SK-N-SH treated with all-trans-retinoic acid at 6 μM for 48 hours (cell line): ENCODE measurements around the gene PARL.
"Not testable (repeated sequence)": the region's sequence is repeated elsewhere in the genome, so short reads cannot be mapped to it uniquely, and the experiment has no call there.

Source experiments
- ATAC-seq: fragments of 200-7000 bp; cut with Tn5 transposase; 3 replicates; pipeline ENCODE4 v1.9.1; 2020; ENCODE audit warnings: mild to moderate bottlenecking, moderate library complexity
- ARNTL ChIP-seq: fragments of 450-650 bp; formaldehyde crosslinking; IDR thresholded peaks from 2 replicates; pipeline ENCODE4 v1.5.0; 2020; ENCODE audit warnings: low read depth, mild to moderate bottlenecking, moderate library complexity, borderline replicate concordance
- BACH2 ChIP-seq: fragments of 250-450 bp; sonication (Bioruptor Pico); IDR thresholded peaks from 2 replicates; pipeline ENCODE4 v1.9.0; 2021; ENCODE audit warnings: mild to moderate bottlenecking, borderline replicate concordance
- CSDC2 ChIP-seq: fragments of 250-450 bp; sonication (Bioruptor Pico); IDR thresholded peaks from 2 replicates; pipeline ENCODE4 v1.5.0; 2020; ENCODE audit warnings: mild to moderate bottlenecking, moderate library complexity
- ESRRG ChIP-seq: fragments of 250-450 bp; sonication (Bioruptor Pico); IDR thresholded peaks from 2 replicates; pipeline ENCODE4 v1.6.1; 2021; ENCODE audit warnings: mild to moderate bottlenecking
- ISL1 ChIP-seq: fragments of 250-450 bp; sonication (Bioruptor Pico); IDR thresholded peaks from 2 replicates; pipeline ENCODE4 v2.1.2; 2022; ENCODE audit warnings: mild to moderate bottlenecking, moderate library complexity
- OSR1 ChIP-seq: fragments of 250-450 bp; sonication (Bioruptor Pico); IDR thresholded peaks from 2 replicates; pipeline ENCODE4 v1.8.0; 2022; ENCODE audit warnings: moderate library complexity, mild to moderate bottlenecking, inconsistent platforms
- RARB ChIP-seq: fragments of 250-450 bp; sonication (Bioruptor Pico); IDR thresholded peaks from 2 replicates; pipeline ENCODE4 v1.8.0; 2021; ENCODE audit warnings: mild to moderate bottlenecking, moderate library complexity
- SNAI2 ChIP-seq: fragments of 250-450 bp; sonication (Bioruptor Pico); IDR thresholded peaks from 2 replicates; pipeline ENCODE4 v1.5.0; 2020; ENCODE audit warnings: mild to moderate bottlenecking, moderate library complexity
- TCF4 ChIP-seq: fragments of 250-450 bp; sonication (Bioruptor Pico); IDR thresholded peaks from 2 replicates; pipeline ENCODE4 v1.8.0; 2021; ENCODE audit warnings: mild to moderate bottlenecking, moderate library complexity, borderline replicate concordance
- TOX ChIP-seq: fragments of 250-450 bp; sonication (Bioruptor Pico); IDR thresholded peaks from 2 replicates; pipeline ENCODE4 v1.8.0; 2021; ENCODE audit warnings: mild to moderate bottlenecking, moderate library complexity, borderline replicate concordance
- ZC3H10 ChIP-seq: fragments of 250-450 bp; sonication (Bioruptor Pico); IDR thresholded peaks from 2 replicates; pipeline ENCODE4 v1.5.1; 2021; ENCODE audit warnings: mild to moderate bottlenecking, moderate library complexity
- ZFP3 ChIP-seq: fragments of 250-450 bp; sonication (Bioruptor Pico); IDR thresholded peaks from 2 replicates; pipeline ENCODE4 v1.5.0; 2020; ENCODE audit warnings: mild to moderate bottlenecking, moderate library complexity
- ZNF565 ChIP-seq: fragments of 450-650 bp; formaldehyde crosslinking; conservative IDR thresholded peaks from 2 replicates; pipeline ENCODE4 v1.5.0; 2020; ENCODE audit warnings: low read depth, mild to moderate bottlenecking, moderate library complexity
- ZNF70 ChIP-seq: fragments of 450-650 bp; formaldehyde crosslinking; IDR thresholded peaks from 2 replicates; pipeline ENCODE4 v1.5.0; 2020; ENCODE audit warnings: mild to moderate bottlenecking, moderate library complexity
- ZNF8 ChIP-seq: fragments of 450-650 bp; formaldehyde crosslinking; IDR thresholded peaks from 2 replicates; pipeline ENCODE4 v1.5.0; 2020; ENCODE audit warnings: mild to moderate bottlenecking, moderate library complexity
- TF ChIP-seq, protein P1 (sequence below): fragments of 250-450 bp; sonication (Bioruptor Pico); IDR thresholded peaks from 2 replicates; pipeline ENCODE4 v1.5.0; 2020; ENCODE audit warnings: mild to moderate bottlenecking, moderate library complexity
- TF ChIP-seq, protein P2 (sequence below): fragments of 250-450 bp; sonication (Bioruptor Pico); IDR thresholded peaks from 2 replicates; pipeline ENCODE4 v1.5.1; 2020; ENCODE audit warnings: low read depth, mild to moderate bottlenecking, moderate library complexity
- TF ChIP-seq, protein P3 (sequence below): fragments of 250-450 bp; sonication (Bioruptor Pico); IDR thresholded peaks from 2 replicates; pipeline ENCODE4 v1.8.0; 2021; ENCODE audit warnings: low read depth, mild to moderate bottlenecking, moderate library complexity, borderline replicate concordance
- TF ChIP-seq, protein P4 (sequence below): fragments of 250-450 bp; sonication (Bioruptor Pico); IDR thresholded peaks from 2 replicates; pipeline ENCODE4 v1.5.1; 2021; ENCODE audit warnings: mild to moderate bottlenecking, moderate library complexity

Gene PARL

DNA sequence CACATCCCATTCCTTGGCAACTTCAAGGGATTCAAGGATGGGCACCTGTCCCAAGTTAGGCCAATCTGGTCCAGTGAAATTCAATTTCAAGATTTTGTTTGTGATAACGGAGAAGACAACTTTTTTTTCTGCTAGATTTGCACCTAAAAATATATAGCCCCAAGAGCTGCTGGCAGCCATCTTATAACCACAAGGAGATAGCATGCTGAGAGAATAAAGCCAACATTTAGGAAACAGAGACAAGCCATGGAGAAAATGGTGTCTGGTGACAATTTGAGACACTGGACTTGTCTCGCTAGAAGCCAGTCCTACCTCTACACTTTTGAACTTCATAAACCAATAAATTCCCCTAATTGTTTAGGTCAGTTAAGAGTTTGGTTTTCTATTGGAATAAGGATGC lies 5.4 kb downstream of the PARL start (continued):
- TF ChIP-seq, protein P1, sequence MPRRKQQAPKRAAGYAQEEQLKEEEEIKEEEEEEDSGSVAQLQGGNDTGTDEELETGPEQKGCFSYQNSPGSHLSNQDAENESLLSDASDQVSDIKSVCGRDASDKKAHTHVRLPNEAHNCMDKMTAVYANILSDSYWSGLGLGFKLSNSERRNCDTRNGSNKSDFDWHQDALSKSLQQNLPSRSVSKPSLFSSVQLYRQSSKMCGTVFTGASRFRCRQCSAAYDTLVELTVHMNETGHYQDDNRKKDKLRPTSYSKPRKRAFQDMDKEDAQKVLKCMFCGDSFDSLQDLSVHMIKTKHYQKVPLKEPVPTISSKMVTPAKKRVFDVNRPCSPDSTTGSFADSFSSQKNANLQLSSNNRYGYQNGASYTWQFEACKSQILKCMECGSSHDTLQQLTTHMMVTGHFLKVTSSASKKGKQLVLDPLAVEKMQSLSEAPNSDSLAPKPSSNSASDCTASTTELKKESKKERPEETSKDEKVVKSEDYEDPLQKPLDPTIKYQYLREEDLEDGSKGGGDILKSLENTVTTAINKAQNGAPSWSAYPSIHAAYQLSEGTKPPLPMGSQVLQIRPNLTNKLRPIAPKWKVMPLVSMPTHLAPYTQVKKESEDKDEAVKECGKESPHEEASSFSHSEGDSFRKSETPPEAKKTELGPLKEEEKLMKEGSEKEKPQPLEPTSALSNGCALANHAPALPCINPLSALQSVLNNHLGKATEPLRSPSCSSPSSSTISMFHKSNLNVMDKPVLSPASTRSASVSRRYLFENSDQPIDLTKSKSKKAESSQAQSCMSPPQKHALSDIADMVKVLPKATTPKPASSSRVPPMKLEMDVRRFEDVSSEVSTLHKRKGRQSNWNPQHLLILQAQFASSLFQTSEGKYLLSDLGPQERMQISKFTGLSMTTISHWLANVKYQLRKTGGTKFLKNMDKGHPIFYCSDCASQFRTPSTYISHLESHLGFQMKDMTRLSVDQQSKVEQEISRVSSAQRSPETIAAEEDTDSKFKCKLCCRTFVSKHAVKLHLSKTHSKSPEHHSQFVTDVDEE (CRISPR knock-in tag) = no peak
- TF ChIP-seq BACH2 (CRISPR knock-in tag) (no peak), ZNF8 (CRISPR knock-in tag) (no peak), TOX (CRISPR knock-in tag) (no peak)

DNA sequence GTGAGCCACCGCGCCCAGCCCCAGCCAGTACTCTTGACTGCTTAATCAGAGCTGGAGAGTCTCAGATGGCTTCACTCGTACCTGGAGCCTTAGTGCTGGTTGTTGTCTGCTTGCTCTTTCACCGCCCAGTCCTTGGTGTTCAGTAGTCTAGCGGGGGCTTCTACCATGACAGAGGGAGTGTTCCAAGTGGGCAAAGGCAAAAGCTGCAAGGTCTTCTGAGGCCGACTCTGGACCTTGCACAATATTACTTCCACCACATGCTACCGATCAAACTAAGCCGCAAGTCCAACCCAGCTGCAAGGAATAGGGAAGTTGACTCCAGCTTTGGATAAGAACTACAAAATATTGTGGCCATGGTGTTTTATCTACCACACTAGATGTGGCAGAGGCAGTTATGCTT lies 6.6 kb downstream of the PARL start:
- TF ChIP-seq, protein P2, sequence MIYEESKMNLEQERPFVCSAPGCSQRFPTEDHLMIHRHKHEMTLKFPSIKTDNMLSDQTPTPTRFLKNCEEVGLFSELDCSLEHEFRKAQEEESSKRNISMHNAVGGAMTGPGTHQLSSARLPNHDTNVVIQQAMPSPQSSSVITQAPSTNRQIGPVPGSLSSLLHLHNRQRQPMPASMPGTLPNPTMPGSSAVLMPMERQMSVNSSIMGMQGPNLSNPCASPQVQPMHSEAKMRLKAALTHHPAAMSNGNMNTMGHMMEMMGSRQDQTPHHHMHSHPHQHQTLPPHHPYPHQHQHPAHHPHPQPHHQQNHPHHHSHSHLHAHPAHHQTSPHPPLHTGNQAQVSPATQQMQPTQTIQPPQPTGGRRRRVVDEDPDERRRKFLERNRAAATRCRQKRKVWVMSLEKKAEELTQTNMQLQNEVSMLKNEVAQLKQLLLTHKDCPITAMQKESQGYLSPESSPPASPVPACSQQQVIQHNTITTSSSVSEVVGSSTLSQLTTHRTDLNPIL = no peak
- TF ChIP-seq TCF4 (CRISPR knock-in tag) (no peak), ARNTL (CRISPR knock-in tag) (no peak), OSR1 (CRISPR knock-in tag) (no peak), ZNF70 (no peak), ZFP3 (CRISPR knock-in tag) (no peak), TOX (CRISPR knock-in tag) (no peak)
- TF ChIP-seq, protein P3, sequence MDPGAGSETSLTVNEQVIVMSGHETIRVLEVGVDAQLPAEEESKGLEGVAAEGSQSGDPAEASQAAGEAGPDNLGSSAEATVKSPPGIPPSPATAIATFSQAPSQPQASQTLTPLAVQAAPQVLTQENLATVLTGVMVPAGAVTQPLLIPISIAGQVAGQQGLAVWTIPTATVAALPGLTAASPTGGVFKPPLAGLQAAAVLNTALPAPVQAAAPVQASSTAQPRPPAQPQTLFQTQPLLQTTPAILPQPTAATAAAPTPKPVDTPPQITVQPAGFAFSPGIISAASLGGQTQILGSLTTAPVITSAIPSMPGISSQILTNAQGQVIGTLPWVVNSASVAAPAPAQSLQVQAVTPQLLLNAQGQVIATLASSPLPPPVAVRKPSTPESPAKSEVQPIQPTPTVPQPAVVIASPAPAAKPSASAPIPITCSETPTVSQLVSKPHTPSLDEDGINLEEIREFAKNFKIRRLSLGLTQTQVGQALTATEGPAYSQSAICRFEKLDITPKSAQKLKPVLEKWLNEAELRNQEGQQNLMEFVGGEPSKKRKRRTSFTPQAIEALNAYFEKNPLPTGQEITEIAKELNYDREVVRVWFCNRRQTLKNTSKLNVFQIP (CRISPR knock-in tag) = no peak
- TF ChIP-seq, protein P4, sequence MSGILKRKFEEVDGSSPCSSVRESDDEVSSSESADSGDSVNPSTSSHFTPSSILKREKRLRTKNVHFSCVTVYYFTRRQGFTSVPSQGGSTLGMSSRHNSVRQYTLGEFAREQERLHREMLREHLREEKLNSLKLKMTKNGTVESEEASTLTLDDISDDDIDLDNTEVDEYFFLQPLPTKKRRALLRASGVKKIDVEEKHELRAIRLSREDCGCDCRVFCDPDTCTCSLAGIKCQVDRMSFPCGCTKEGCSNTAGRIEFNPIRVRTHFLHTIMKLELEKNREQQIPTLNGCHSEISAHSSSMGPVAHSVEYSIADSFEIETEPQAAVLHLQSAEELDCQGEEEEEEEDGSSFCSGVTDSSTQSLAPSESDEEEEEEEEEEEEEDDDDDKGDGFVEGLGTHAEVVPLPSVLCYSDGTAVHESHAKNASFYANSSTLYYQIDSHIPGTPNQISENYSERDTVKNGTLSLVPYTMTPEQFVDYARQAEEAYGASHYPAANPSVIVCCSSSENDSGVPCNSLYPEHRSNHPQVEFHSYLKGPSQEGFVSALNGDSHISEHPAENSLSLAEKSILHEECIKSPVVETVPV (CRISPR knock-in tag) = no peak
- no peak for ATAC-seq

DNA sequence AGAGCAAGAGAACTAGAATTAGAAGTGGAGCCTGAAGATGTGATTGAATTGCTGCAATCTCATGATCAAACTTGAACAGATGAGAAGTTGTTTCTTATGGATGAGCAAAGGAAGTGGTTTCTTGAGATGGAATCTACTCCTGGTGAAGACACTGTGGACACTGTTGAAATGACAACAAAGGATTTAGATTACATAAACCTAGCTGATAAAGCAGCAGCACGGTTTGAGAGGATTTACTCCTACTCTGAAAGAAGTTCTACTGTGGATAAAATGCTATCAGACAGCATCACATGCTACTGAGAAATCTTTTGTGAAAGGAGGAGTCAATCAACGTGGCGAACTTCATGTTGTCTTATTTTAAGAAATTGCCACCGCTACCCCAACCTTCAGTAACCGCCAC lies 7.5 kb downstream of the PARL start:
- not testable (repeated sequence) for ATAC-seq

DNA sequence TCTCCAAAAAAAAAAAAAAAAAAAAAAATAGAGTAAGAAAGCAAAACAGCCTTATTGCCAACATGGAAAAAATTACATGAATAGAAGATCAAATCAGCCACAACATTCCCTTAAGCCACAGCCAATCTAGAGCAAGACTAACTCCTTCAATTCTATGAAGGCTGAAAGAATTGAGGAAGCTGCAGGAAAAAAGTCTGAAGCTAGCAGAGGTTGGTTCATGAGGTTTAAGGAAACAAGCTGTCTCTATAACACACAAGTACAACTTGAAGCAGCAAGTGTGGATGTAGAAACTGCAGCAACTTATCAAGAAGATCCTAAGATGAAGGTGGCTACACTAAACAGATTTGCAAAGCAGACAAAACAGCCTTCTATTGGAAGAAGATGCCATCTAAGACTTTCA lies 9.3 kb downstream of the PARL start:
- ATAC-seq = no peak
- no peak for TF ChIP-seq TCF4 (CRISPR knock-in tag)
- TF ChIP-seq ZNF70 = no peak
- TF ChIP-seq, protein P3 (CRISPR knock-in tag) = no peak
- TF ChIP-seq, protein P4 (CRISPR knock-in tag) = no peak
- TF ChIP-seq ZC3H10 (CRISPR knock-in tag) = no peak
- no peak for TF ChIP-seq ARNTL (CRISPR knock-in tag)
- TF ChIP-seq ESRRG (CRISPR knock-in tag) = no peak
- TF ChIP-seq SNAI2 (CRISPR knock-in tag) = no peak
- no peak for TF ChIP-seq CSDC2 (CRISPR knock-in tag)
- TF ChIP-seq ZFP3 (CRISPR knock-in tag) = no peak
- no peak for TF ChIP-seq ISL1 (CRISPR knock-in tag)
- TF ChIP-seq RARB (CRISPR knock-in tag) = no peak
- no peak for TF ChIP-seq ZNF565 (CRISPR knock-in tag)
- TF ChIP-seq, protein P1 (CRISPR knock-in tag) = no peak
- TF ChIP-seq, protein P2 = no peak
